Left colon (tissue), 2 donors: ENCODE results near the gene MEX3D. TPM values are rescaled to one million over a fixed set of nuclear protein-coding genes. Genes with fewer than 3 reads are reported as not detected.
"Not testable (repeated sequence)": the region's sequence is repeated elsewhere in the genome, so short reads cannot be mapped to it uniquely, and the experiment has no call there.

Experiments used
- ATAC-seq: fragments of 200-7000 bp; cut with Tn5 transposase; one replicate; pipeline ENCODE4 v1.9.1; 2020; ENCODE audit warnings: mild to moderate bottlenecking, moderate library complexity
- DNase-seq, 2 donors: peaks; one replicate each; pipeline ENCODE4 v3.0.0-alpha.2; 2020
- intact Hi-C, 2 donors: fragments of 100-400 bp; cut with DNase I in 1 of 2; cut with micrococcal nuclease in 1 of 2; formaldehyde crosslinking; loops; one replicate each; pipeline versions ENCODE4 v1.11.2 to v1.14.0; 2022; cut with DNase I, micrococcal nuclease
- total RNA-seq, 2 donors: library from RNA; stranded (reverse); fragmentation: NEBNext Ultra II Directional; extraction: Animal tissue kit (Norgen Biotek cat#: 25700); gene quantifications; one replicate each; pipeline ENCODE4 v1.2.1, GENCODE V29; 2021
- donor health status: DM: no; HTN: no; CAD: no.
- donor health status: DM: yes; HTN: yes; CAD: no.

Gene MEX3D
- total RNA-seq, 2 donors from 2014 or later, result 22.3 to 24.8 TPM

GRCh38 chr19:1555487-1556389 is 12.4 kb downstream of the MEX3D start:
- DNase-seq (no peak), ATAC-seq (no peak)
- intact Hi-C loops, result no loop called here

GRCh38 chr19:1554968-1555367 is 13.2 kb downstream of the MEX3D start:
- DNase-seq, result no peak
- ATAC-seq, result no peak
- intact Hi-C loops, result no loop called here

- intact Hi-C loops, result no loop called here
- DNase-seq (no peak), ATAC-seq (no peak)
Measured at GRCh38 chr19:1553415-1553814, 14.7 kb downstream of the MEX3D start.

- intact Hi-C loops, result no loop called here
- no peak for DNase-seq
- no peak for ATAC-seq
Measured at GRCh38 chr19:1551068-1552040, 16.8 kb downstream of the MEX3D start.

GRCh38 chr19:1549332-1549945 is 18.7 kb downstream of the MEX3D start:
- intact Hi-C loops, result loop anchor here in 1 of 2 donors (10.0 kb wide), 2 partner anchors 125 to 215 kb away; no protein-coding TSS in a partner anchor
- DNase-seq, result no peak
- ATAC-seq, result no peak

- ATAC-seq (no peak), DNase-seq (no peak)
- intact Hi-C loops, result loop anchor here in 1 of 2 donors (10.0 kb wide), 2 partner anchors 134 to 224 kb away; no protein-coding TSS in a partner anchor
Measured at GRCh38 chr19:1540365-1540925, 27.7 kb downstream of the MEX3D start.

- not testable (repeated sequence) for DNase-seq, ATAC-seq
- intact Hi-C loops, result loop anchor here in 1 of 2 donors (10.0 kb wide), 2 partner anchors 135 to 225 kb away; no protein-coding TSS in a partner anchor
Measured at GRCh38 chr19:1539749-1540148, 28.4 kb downstream of the MEX3D start.

- intact Hi-C loops, result no loop called here
- no peak for DNase-seq
- no peak for ATAC-seq
Measured at GRCh38 chr19:1538978-1539377, 29.1 kb downstream of the MEX3D start.

GRCh38 chr19:1535699-1536098 is 32.4 kb downstream of the MEX3D start:
- ATAC-seq, intact Hi-C loops: not testable (repeated sequence)

GRCh38 chr19:1534972-1535371 is 33.2 kb downstream of the MEX3D start:
- ATAC-seq (no peak), DNase-seq (no peak)
- intact Hi-C loops, result no loop called here

More at GRCh38 chr19:1535699-1536098, 32.4 kb downstream of the MEX3D start:
- DNase-seq, result not testable (repeated sequence)

GRCh38 chr19:1533510-1534150 is 34.5 kb downstream of the MEX3D start:
- intact Hi-C loops, result no loop called here
- no peak for DNase-seq
- ATAC-seq, result no peak

GRCh38 chr19:1532003-1532402 is 36.1 kb downstream of the MEX3D start:
- intact Hi-C loops, result no loop called here
- ATAC-seq, result no peak
- no peak for DNase-seq

GRCh38 chr19:1531587-1531986 is 36.5 kb downstream of the MEX3D start:
- ATAC-seq, result no peak
- DNase-seq, result no peak
- intact Hi-C loops, result no loop called here

- ATAC-seq, intact Hi-C loops, DNase-seq: not testable (repeated sequence)
Measured at GRCh38 chr19:1530856-1531255, 37.3 kb downstream of the MEX3D start.

- DNase-seq, result no peak
Measured at GRCh38 chr19:1529430-1529816, 38.7 kb downstream of the MEX3D start.

GRCh38 chr19:1528596-1529429 is 39.3 kb downstream of the MEX3D start:
- DNase-seq, result no peak
- intact Hi-C loops, result no loop called here
- no peak for ATAC-seq

More at GRCh38 chr19:1529430-1529816, 38.7 kb downstream of the MEX3D start:
- intact Hi-C loops, result no loop called here
- no peak for ATAC-seq

- ATAC-seq (no peak), DNase-seq (no peak)
- intact Hi-C loops, result no loop called here
Measured at GRCh38 chr19:1527650-1528309, 40.3 kb downstream of the MEX3D start.
